Thyroid gland (tissue), 4 donors: Measurements from ENCODE around the gene PJVK. TPM values are rescaled to one million over a fixed set of nuclear protein-coding genes. Genes with fewer than 3 reads are reported as not detected.

ENCODE experiments used
- DNase-seq, 2 donors: peaks; one replicate each; pipeline ENCODE4 v3.0.0-alpha.2; 2019
- H3K27ac ChIP-seq, 3 donors: fragments of 200-600 bp; sonication (generic); 1 replicate in 2 of 3; 2 replicates in 1 of 3; pipeline ENCODE4 v1.5.1; 2016 to 2019; ENCODE audit warnings: mild to moderate bottlenecking in 1 of 3, moderate library complexity in 1 of 3
- H3K27me3 ChIP-seq: fragments of 200-600 bp; sonication (generic); one replicate; pipeline ENCODE4 v1.5.1; 2019
- H3K36me3 ChIP-seq, 2 donors: fragments of 200-600 bp; sonication (generic); one replicate each; pipeline ENCODE4 v1.5.1; 2016 to 2019
- H3K4me1 ChIP-seq, 2 donors: fragments of 200-600 bp; sonication (generic); one replicate each; pipeline ENCODE4 v1.5.1; 2017 to 2019
- H3K4me3 ChIP-seq, 3 donors: fragments of 200-600 bp; sonication (generic); replicated peaks in 1 of 3; 1 replicate in 2 of 3; 2 replicates in 1 of 3; pipeline ENCODE4 v1.5.1; 2016; ENCODE audit warnings: mild to moderate bottlenecking in 1 of 3
- H3K9me3 ChIP-seq: fragments of 200-600 bp; sonication (generic); one replicate; pipeline ENCODE4 v1.5.1; 2017
- POLR2A ChIP-seq, 2 donors: fragments of 450-650 bp; IDR thresholded peaks; one replicate each; pipeline ENCODE4 v1.6.1; 2017; ENCODE audit warnings: antibody characterized with exemption in 2 of 2, mild to moderate bottlenecking in 2 of 2, moderate library complexity in 1 of 2
- WGBS, 2 donors: methylation state at CpG; one replicate each; pipeline ENCODE4 v1.1.5; 2017; 5-methylcytosine and 5-hydroxymethylcytosine counted together
- intact Hi-C: fragments of 100-400 bp; cut with DNase I; formaldehyde crosslinking; loops from one replicate; pipeline ENCODE4 v1.15.1; 2023
- total RNA-seq, 4 donors: library from RNA; depleted of rRNA; stranded (reverse); fragments of >200 nt; gene quantifications; one replicate each; pipeline ENCODE4 v1.2.3, GENCODE V29; 2016
- TF ChIP-seq, protein P1 (sequence below), 6 experiments: fragments of 200-600 bp in 3 of 6; fragments of 450-650 bp in 3 of 6; sonication (generic) in 3 of 6; IDR thresholded peaks; one replicate each; pipeline ENCODE4 v1.5.1; 2016 to 2019; ENCODE audit warnings: antibody characterized with exemption in 6 of 6, mild to moderate bottlenecking in 2 of 6, inconsistent platforms in 1 of 6, moderate library complexity in 1 of 6

Gene PJVK
- total RNA-seq, 4 donors from 2014 or later: 3.0 to 7.3 (median 4.9) TPM

DNA sequence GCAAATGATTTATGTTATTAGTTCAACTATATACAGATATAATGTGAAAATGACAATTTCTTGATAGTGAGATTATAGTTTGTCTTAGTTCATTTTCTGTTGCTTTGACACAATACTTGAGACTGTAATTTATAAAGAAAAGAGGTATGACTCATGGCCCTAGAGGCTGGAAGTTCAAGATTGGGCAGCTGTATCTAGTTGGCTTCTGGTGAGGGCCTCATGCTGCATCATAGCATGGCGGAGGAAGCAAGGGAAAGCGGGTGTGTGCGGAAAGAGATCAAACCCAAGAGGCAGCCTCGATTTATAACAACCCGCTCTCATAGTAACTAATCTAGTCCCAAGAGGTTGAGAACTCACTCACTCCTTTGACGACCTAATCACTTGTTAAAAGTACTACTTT lies 40.4 kb downstream of the PJVK start:
- no peak for DNase-seq
- Histone ChIP-seq H3K36me3 (peaks cover 37 to 40% of the 10 kb centered on the region in 2 donors), H3K4me3 (no peak overlapping the region), H3K27me3 (no peaks in the 10 kb centered on the region), H3K4me1 (no peaks in the 10 kb centered on the region), H3K9me3 (no peaks in the 10 kb centered on the region), H3K27ac (no peak overlapping the region)
- intact Hi-C loops: no loop called here
- TF ChIP-seq, protein P1, sequence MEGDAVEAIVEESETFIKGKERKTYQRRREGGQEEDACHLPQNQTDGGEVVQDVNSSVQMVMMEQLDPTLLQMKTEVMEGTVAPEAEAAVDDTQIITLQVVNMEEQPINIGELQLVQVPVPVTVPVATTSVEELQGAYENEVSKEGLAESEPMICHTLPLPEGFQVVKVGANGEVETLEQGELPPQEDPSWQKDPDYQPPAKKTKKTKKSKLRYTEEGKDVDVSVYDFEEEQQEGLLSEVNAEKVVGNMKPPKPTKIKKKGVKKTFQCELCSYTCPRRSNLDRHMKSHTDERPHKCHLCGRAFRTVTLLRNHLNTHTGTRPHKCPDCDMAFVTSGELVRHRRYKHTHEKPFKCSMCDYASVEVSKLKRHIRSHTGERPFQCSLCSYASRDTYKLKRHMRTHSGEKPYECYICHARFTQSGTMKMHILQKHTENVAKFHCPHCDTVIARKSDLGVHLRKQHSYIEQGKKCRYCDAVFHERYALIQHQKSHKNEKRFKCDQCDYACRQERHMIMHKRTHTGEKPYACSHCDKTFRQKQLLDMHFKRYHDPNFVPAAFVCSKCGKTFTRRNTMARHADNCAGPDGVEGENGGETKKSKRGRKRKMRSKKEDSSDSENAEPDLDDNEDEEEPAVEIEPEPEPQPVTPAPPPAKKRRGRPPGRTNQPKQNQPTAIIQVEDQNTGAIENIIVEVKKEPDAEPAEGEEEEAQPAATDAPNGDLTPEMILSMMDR (IDR thresholded peaks at IDR 0.05): no peak
- TF ChIP-seq POLR2A (IDR thresholded peaks at IDR 0.05): no peak
- WGBS, 2 donors: 89 to 94% methylated on average over 6 of the region's 6 CpGs

DNA sequence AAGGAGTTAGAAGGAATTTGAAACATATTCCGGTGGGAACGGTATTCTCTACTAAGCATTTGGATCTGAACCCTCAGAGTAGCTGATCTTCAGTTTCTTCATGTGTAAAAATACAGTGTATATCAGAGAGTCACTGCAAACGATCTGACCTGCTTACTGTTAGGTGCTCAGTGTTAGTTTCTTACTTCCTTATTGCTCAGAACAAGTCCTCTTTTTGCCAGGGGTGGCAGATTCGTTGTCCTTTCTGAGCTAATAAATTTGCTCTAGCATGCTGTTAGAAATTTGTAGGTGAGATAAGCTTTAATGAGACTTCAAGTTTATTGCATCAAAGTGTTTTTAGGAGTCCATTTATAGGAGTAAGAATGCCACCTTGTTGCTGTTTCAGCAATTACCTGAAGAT lies 44.9 kb downstream of the PJVK start:
- peaks cover 54 to 62% of the 10 kb centered on the region in 2 donors for H3K36me3 ChIP-seq

DNA sequence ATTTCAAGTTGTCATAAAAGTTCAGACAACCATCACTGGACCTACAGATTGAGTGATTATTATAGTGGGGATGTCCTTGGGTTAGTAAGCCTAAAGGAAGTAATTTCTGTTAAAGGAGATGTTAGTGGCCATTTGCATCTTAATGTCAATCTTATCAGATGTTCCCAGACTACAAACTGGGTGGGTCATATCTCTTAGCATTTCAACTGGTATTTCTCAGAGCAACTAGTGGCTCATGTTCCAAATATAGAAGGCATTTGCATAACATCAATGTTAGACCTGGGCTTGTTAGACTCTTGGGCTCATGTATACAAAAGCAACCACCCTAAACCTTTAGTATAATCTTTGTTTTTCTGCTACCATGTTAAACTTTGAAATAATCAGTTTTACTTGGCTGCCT lies 47.0 kb downstream of the PJVK start:
- no peak for TF ChIP-seq POLR2A (IDR thresholded peaks at IDR 0.05)
- TF ChIP-seq, protein P1 (IDR thresholded peaks at IDR 0.05): no peak
- no peak overlapping the region for H3K27ac ChIP-seq
- no peaks in the 10 kb centered on the region for H3K27me3 ChIP-seq
- no peak for DNase-seq
- no peaks in the 10 kb centered on the region for H3K9me3 ChIP-seq
- peaks cover 53 to 74% of the 10 kb centered on the region in 2 donors for H3K36me3 ChIP-seq
- intact Hi-C loops: no loop called here
- H3K4me3 ChIP-seq: no peak overlapping the region
- no peaks in the 10 kb centered on the region for H3K4me1 ChIP-seq

More for the DNA sequence above, 44.9 kb downstream of the PJVK start:
- no peak overlapping the region for H3K4me3 ChIP-seq
- no peak overlapping the region for H3K27ac ChIP-seq
- DNase-seq: no peak
- no peaks in the 10 kb centered on the region for H3K27me3 ChIP-seq
- TF ChIP-seq, protein P1 (IDR thresholded peaks at IDR 0.05): no peak
- TF ChIP-seq POLR2A (IDR thresholded peaks at IDR 0.05): no peak
- no peaks in the 10 kb centered on the region for H3K9me3 ChIP-seq
- H3K4me1 ChIP-seq: no peaks in the 10 kb centered on the region
- WGBS, 2 donors: 81 to 91% methylated on average over 4 of the region's 4 CpGs
- intact Hi-C loops: no loop called here

- peaks cover 44 to 73% of the 10 kb centered on the region in 2 donors for H3K36me3 ChIP-seq
- intact Hi-C loops: no loop called here
Measured at GRCh38 chr2:178499640-178500039, 48.5 kb downstream of the PJVK start.

GRCh38 chr2:178502751-178503150 lies 51.6 kb downstream of the PJVK start:
- intact Hi-C loops: no loop called here
- no peak for DNase-seq
- Histone ChIP-seq H3K4me3 (no peak overlapping the region), H3K36me3 (peaks cover 18 to 57% of the 10 kb centered on the region in 2 donors), H3K27ac (no peak overlapping the region), H3K27me3 (no peaks in the 10 kb centered on the region), H3K9me3 (no peaks in the 10 kb centered on the region), H3K4me1 (no peaks in the 10 kb centered on the region)
- 96 to 98% methylated on average over 4 of the region's 4 CpGs for WGBS, 2 donors
- TF ChIP-seq, protein P1 (IDR thresholded peaks at IDR 0.05): no peak
- TF ChIP-seq POLR2A (IDR thresholded peaks at IDR 0.05): no peak

More at GRCh38 chr2:178499640-178500039, 48.5 kb downstream of the PJVK start:
- Histone ChIP-seq H3K9me3 (no peaks in the 10 kb centered on the region), H3K4me1 (no peaks in the 10 kb centered on the region), H3K27ac (no peak overlapping the region), H3K27me3 (no peaks in the 10 kb centered on the region), H3K4me3 (no peak overlapping the region)
- TF ChIP-seq, protein P1 (IDR thresholded peaks at IDR 0.05): no peak
- TF ChIP-seq POLR2A (IDR thresholded peaks at IDR 0.05): no peak
- no peak for DNase-seq
- WGBS, 2 donors: 97 to 99% methylated on average over 3 of the region's 3 CpGs
